Measurements from ENCODE around the gene CDK5RAP3.
A peak's percentile ranks its signal among the peaks of the same experiment; 100 is the strongest.
"Not testable (repeated sequence)": the region's sequence is repeated elsewhere in the genome, so short reads cannot be mapped to it uniquely, and the experiment has no call there.

The CDK5RAP3 gene

DNA sequence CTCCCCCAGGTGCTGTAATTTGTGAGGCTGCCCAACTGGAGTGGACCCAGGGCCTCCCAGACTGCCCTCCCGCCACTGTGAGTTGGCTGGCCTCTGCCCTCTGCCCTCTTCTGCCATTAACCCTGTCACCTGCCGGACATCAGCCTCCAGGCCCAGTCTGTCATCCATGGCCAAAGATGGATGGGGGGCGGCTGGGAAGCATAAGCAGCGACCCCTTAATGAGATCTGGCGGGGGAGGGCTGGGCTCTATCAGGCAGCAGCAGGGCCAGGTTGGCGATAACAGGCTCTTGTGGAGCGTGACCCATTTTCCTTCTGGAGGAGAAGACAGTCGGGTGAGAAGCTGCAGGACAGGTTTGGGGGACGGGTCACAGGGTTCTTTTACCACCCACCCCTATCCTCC is 25.3 kb downstream of the CDK5RAP3 start:
- DNase-seq (ENCODE audit: low spot score): no peak
- no peak for TF ChIP-seq CTCF (IDR thresholded peaks at IDR 0.05; ENCODE audit: extremely low read depth, missing control alignments)

- TF ChIP-seq CTCF (IDR thresholded peaks at IDR 0.05; ENCODE audit: extremely low read depth, missing control alignments): no peak
- no peak for DNase-seq (ENCODE audit: low spot score)
Observed at GRCh38 chr17:47997586-47997985, 26.7 kb downstream of the CDK5RAP3 start.

GRCh38 chr17:47998044-47998443 is 27.1 kb downstream of the CDK5RAP3 start:
- no peak for TF ChIP-seq CTCF (IDR thresholded peaks at IDR 0.05; ENCODE audit: extremely low read depth, missing control alignments)
- DNase-seq (ENCODE audit: low spot score): no peak

GRCh38 chr17:47999582-47999981 is 28.7 kb downstream of the CDK5RAP3 start:
- DNase-seq (ENCODE audit: low spot score): no peak
- no peak for TF ChIP-seq CTCF (IDR thresholded peaks at IDR 0.05; ENCODE audit: extremely low read depth, missing control alignments)

- DNase-seq (ENCODE audit: low spot score): no peak
Observed at GRCh38 chr17:48001197-48001596, 30.3 kb downstream of the CDK5RAP3 start.

GRCh38 chr17:48001657-48002056 is 30.7 kb downstream of the CDK5RAP3 start:
- DNase-seq (ENCODE audit: low spot score): not testable (repeated sequence)

More at GRCh38 chr17:48001197-48001596, 30.3 kb downstream of the CDK5RAP3 start:
- no peak for TF ChIP-seq CTCF (IDR thresholded peaks at IDR 0.05; ENCODE audit: extremely low read depth, missing control alignments)

- no peak for TF ChIP-seq CTCF (IDR thresholded peaks at IDR 0.05; ENCODE audit: extremely low read depth, missing control alignments)
- peak; percentile 69 for DNase-seq (ENCODE audit: low spot score)
Observed at GRCh38 chr17:48002266-48002915, 31.5 kb downstream of the CDK5RAP3 start.

GRCh38 chr17:48002916-48003416 is 32.1 kb downstream of the CDK5RAP3 start:
- no peak for DNase-seq (ENCODE audit: low spot score)
- no peak for TF ChIP-seq CTCF (IDR thresholded peaks at IDR 0.05; ENCODE audit: extremely low read depth, missing control alignments)

Measured in GM20000 (cell line).